22Rv1 (cell line): Measurements from ENCODE around the gene MGST2.

Source experiments
- CTCF ChIP-seq: fragments of 450-650 bp; IDR thresholded peaks from 2 replicates; pipeline ENCODE4 v1.5.1; 2017; ENCODE audit warnings: mild to moderate bottlenecking
- ZFX ChIP-seq: fragments of 450-650 bp; IDR thresholded peaks from 2 replicates; pipeline ENCODE4 v1.6.1; 2017; ENCODE audit warnings: antibody characterized with exemption, borderline replicate concordance

GRCh38 chr4:139734875-139735380 lies 69.3 kb downstream of the MGST2 start:
- TF ChIP-seq CTCF (peak; percentile 77), ZFX (no peak)
